WERI-Rb-1 (cell line): ENCODE results near the gene KLHL5.

Source experiments
- DNase-seq: peaks from one replicate; pipeline ENCODE4 v3.0.0-alpha.2; 2020
- H3K27ac ChIP-seq: fragments of 250-450 bp; sonication (Bioruptor Pico); 2 replicates; pipeline ENCODE4 v1.5.1; 2020; ENCODE audit warnings: mild to moderate bottlenecking, moderate library complexity
- H3K27me3 ChIP-seq: fragments of 250-450 bp; sonication (Bioruptor Pico); 2 replicates; pipeline ENCODE4 v1.5.1; 2021; ENCODE audit warnings: mild to moderate bottlenecking, low read depth, moderate library complexity; ENCODE audit not compliant: insufficient read depth, severe bottlenecking
- H3K36me3 ChIP-seq: fragments of 250-450 bp; sonication (Bioruptor Pico); 2 replicates; pipeline ENCODE4 v1.5.1; 2020; ENCODE audit warnings: mild to moderate bottlenecking, moderate library complexity
- H3K4me3 ChIP-seq: 2 replicates; pipeline ENCODE4 v1.5.1; 2011; ENCODE audit warnings: low read depth, mild to moderate bottlenecking, control low read depth, low read length
- H3K9me3 ChIP-seq: fragments of 250-450 bp; sonication (Bioruptor Pico); 2 replicates; pipeline ENCODE4 v1.5.1; 2021; ENCODE audit warnings: mild to moderate bottlenecking, moderate library complexity; ENCODE audit not compliant: severe bottlenecking
- CTCF ChIP-seq: IDR thresholded peaks from 2 replicates; pipeline ENCODE4 v1.5.1; 2011; ENCODE audit warnings: low read depth, mild to moderate bottlenecking, control low read depth, inconsistent platforms, low read length

KLHL5 gene

GRCh38 chr4:39170301-39170700 is 108.3 kb downstream of the KLHL5 start:
- H3K9me3 ChIP-seq = no peaks in the 10 kb centered on the region
- H3K27me3 ChIP-seq = no peaks in the 10 kb centered on the region
- no peak for TF ChIP-seq CTCF
- no peak for DNase-seq
- H3K27ac ChIP-seq = no peak overlapping the region
- H3K36me3 ChIP-seq = no peaks in the 10 kb centered on the region
- H3K4me3 ChIP-seq = no peak overlapping the region
